ENCODE results near the gene CACNA2D1.

CACNA2D1 gene

DNA sequence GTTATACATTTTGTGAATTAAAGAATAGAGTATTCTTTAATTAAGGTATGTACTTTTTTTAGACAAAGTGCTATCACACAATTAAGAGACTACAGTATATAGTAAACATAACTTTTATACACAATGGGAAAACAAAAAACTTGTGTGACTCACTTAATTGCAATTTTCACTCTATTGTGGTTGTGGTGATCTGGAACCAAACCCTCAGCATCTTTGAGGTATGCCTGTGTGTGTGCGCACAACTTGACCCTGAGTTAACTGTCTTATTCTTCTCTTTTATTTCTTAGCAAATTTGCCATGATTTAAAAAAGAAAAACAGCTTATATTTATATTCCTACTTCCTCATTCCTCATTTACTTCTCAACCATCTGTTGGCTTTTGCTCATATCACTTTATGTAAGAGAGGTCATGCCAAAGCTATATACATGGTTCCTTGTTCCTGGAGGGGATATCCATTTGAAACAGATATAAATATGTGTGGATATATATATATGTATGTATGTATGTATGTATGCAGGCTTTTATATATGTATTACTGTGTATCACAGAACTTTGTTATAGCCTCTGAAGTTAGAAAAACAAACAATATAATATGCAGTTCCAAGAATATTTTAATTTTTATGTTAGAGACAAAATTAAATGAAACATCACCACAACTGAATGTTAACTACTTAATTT lies 414.2 kb downstream of the CACNA2D1 start:
- H3K4ac ChIP-seq (ENCODE audit: low read depth in 1 of 2, low read length in 2 of 2), result no peak overlapping the region
- H3K27me3 ChIP-seq (ENCODE audit: control insufficient read depth in 1 of 2, insufficient read depth in 1 of 2, low read length in 2 of 2), result no peaks in the 10 kb centered on the region
- H2BK5ac ChIP-seq (ENCODE audit: low read depth, low read length, poor library complexity, severe bottlenecking), result no peak overlapping the region
- no peak overlapping the region for H3K27ac ChIP-seq (ENCODE audit: low read length, poor library complexity, severe bottlenecking)
- no peak overlapping the region for H2BK12ac ChIP-seq (ENCODE audit: low read length in 2 of 2)
- no peak overlapping the region for H3K4me2 ChIP-seq (ENCODE audit: low read length, poor library complexity, severe bottlenecking)
- H2AK5ac ChIP-seq (ENCODE audit: low read length, severe bottlenecking), result no peak overlapping the region
- DNase-seq, result no peak
- H3K18ac ChIP-seq (ENCODE audit: low read depth in 1 of 2, low read length in 2 of 2), result no peak overlapping the region
- no peak overlapping the region for H4K91ac ChIP-seq (ENCODE audit: low read length)
- H2AFZ ChIP-seq (ENCODE audit: low read depth, low read length), result no peak overlapping the region
- no peaks in the 10 kb centered on the region for H3K79me1 ChIP-seq (replicated peaks; ENCODE audit: low read length, poor library complexity, severe bottlenecking)
- H3K4me1 ChIP-seq (ENCODE audit: control insufficient read depth, insufficient read depth, low read depth, low read length), result no peaks in the 10 kb centered on the region
- H3K36me3 ChIP-seq (ENCODE audit: control insufficient read depth in 1 of 2, insufficient read depth in 2 of 2, low read depth in 1 of 2, low read length in 2 of 2), result peaks cover 0 to 3% of the 10 kb centered on the region in 2 experiments
- H4K8ac ChIP-seq (ENCODE audit: low read length), result no peak overlapping the region
- WGBS, result 100% methylated on average over 1 of the region's 1 CpG
- H3K23ac ChIP-seq (ENCODE audit: low read length in 2 of 2), result no peak overlapping the region
- H3K4me3 ChIP-seq (ENCODE audit: insufficient read depth in 1 of 2, low read depth in 1 of 2, low read length in 2 of 2), result no peak overlapping the region
- no peak overlapping the region for H3K9ac ChIP-seq (ENCODE audit: low read length)
- no peaks in the 10 kb centered on the region for H3K9me3 ChIP-seq (ENCODE audit: control insufficient read depth, low read length)
- H3K14ac ChIP-seq (ENCODE audit: low read length in 2 of 2), result no peak overlapping the region
- H2BK120ac ChIP-seq (ENCODE audit: low read depth, low read length), result no peak overlapping the region
- H2BK15ac ChIP-seq (ENCODE audit: low read depth, poor library complexity, severe bottlenecking), result no peak overlapping the region

DNA sequence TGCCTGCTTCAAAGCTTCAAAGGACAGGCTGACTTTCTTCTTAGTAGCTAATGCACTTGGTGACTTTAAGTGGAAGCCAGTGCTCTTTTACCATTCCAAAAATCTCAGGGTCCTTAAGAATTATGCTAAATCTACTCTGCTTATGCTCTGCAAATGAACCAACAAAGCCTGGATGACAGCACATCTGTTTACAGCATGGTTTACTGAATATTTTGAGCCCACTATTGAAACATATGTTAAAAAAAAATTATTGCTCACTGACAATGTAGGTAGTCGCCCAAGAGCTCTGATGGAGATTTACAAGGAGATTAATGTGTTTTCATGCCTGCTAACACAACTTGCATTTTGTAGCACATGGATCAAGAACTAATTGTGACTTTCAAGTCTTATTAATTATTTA lies 415.5 kb downstream of the CACNA2D1 start:
- Histone ChIP-seq H3K4me2 (ENCODE audit: low read length, poor library complexity, severe bottlenecking) (no peak overlapping the region), H3K14ac (ENCODE audit: low read length in 2 of 2) (no peak overlapping the region), H3K27ac (ENCODE audit: low read length, poor library complexity, severe bottlenecking) (no peak overlapping the region), H4K8ac (ENCODE audit: low read length) (no peak overlapping the region), H2BK12ac (ENCODE audit: low read length in 2 of 2) (no peak overlapping the region), H3K4me1 (ENCODE audit: control insufficient read depth, insufficient read depth, low read depth, low read length) (no peaks in the 10 kb centered on the region), H2BK120ac (ENCODE audit: low read depth, low read length) (no peak overlapping the region), H3K79me1 (replicated peaks; ENCODE audit: low read length, poor library complexity, severe bottlenecking) (no peaks in the 10 kb centered on the region), H2AFZ (ENCODE audit: low read depth, low read length) (no peak overlapping the region), H3K9ac (ENCODE audit: low read length) (no peak overlapping the region), H3K18ac (ENCODE audit: low read depth in 1 of 2, low read length in 2 of 2) (no peak overlapping the region), H3K4me3 (ENCODE audit: insufficient read depth in 1 of 2, low read depth in 1 of 2, low read length in 2 of 2) (no peak overlapping the region), H2AK5ac (ENCODE audit: low read length, severe bottlenecking) (no peak overlapping the region), H3K9me3 (ENCODE audit: control insufficient read depth, low read length) (no peaks in the 10 kb centered on the region), H3K4ac (ENCODE audit: low read depth in 1 of 2, low read length in 2 of 2) (no peak overlapping the region), H3K36me3 (ENCODE audit: control insufficient read depth in 1 of 2, insufficient read depth in 2 of 2, low read depth in 1 of 2, low read length in 2 of 2) (peaks cover 0 to 3% of the 10 kb centered on the region in 2 experiments), H3K23ac (ENCODE audit: low read length in 2 of 2) (no peak overlapping the region), H4K91ac (ENCODE audit: low read length) (no peak overlapping the region), H2BK15ac (ENCODE audit: low read depth, poor library complexity, severe bottlenecking) (no peak overlapping the region), H2BK5ac (ENCODE audit: low read depth, low read length, poor library complexity, severe bottlenecking) (no peak overlapping the region), H3K27me3 (ENCODE audit: control insufficient read depth in 1 of 2, insufficient read depth in 1 of 2, low read length in 2 of 2) (no peaks in the 10 kb centered on the region)
- no peak for DNase-seq
- WGBS, result 100% methylated on average over 1 of the region's 1 CpG

DNA sequence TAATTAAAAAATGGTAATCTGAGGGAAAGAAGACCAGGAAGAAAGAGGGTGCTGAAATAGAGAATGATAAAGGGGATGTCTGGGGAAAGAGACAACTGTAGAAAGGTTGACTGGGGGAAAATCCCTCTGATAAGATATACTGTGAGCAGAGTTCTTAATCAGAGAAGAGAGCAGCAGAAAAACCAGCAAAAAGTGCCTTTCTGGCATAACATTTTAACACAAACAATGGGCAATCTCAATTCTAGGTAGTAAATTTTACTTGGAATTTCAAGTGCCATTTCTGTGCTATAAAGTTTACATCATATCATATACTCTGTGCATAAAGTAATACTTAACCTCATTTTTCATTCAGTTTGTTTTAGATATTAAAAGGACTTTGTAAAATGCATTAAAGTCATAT lies 421.9 kb downstream of the CACNA2D1 start:
- Histone ChIP-seq H3K9ac (ENCODE audit: low read length) (no peak overlapping the region), H4K8ac (ENCODE audit: low read length) (no peak overlapping the region), H4K91ac (ENCODE audit: low read length) (no peak overlapping the region), H3K27ac (ENCODE audit: low read length, poor library complexity, severe bottlenecking) (no peak overlapping the region), H3K79me1 (replicated peaks; ENCODE audit: low read length, poor library complexity, severe bottlenecking) (no peaks in the 10 kb centered on the region), H3K4ac (ENCODE audit: low read depth in 1 of 2, low read length in 2 of 2) (no peak overlapping the region), H3K14ac (ENCODE audit: low read length in 2 of 2) (no peak overlapping the region), H3K4me3 (ENCODE audit: insufficient read depth in 1 of 2, low read depth in 1 of 2, low read length in 2 of 2) (no peak overlapping the region), H2BK5ac (ENCODE audit: low read depth, low read length, poor library complexity, severe bottlenecking) (no peak overlapping the region), H2AFZ (ENCODE audit: low read depth, low read length) (no peak overlapping the region), H3K9me3 (ENCODE audit: control insufficient read depth, low read length) (no peaks in the 10 kb centered on the region), H3K4me1 (ENCODE audit: control insufficient read depth, insufficient read depth, low read depth, low read length) (no peaks in the 10 kb centered on the region), H2BK120ac (ENCODE audit: low read depth, low read length) (no peak overlapping the region), H2BK15ac (ENCODE audit: low read depth, poor library complexity, severe bottlenecking) (no peak overlapping the region), H3K36me3 (ENCODE audit: control insufficient read depth in 1 of 2, insufficient read depth in 2 of 2, low read depth in 1 of 2, low read length in 2 of 2) (no peaks in the 10 kb centered on the region), H3K18ac (ENCODE audit: low read depth in 1 of 2, low read length in 2 of 2) (no peak overlapping the region), H2AK5ac (ENCODE audit: low read length, severe bottlenecking) (no peak overlapping the region), H3K27me3 (ENCODE audit: control insufficient read depth in 1 of 2, insufficient read depth in 1 of 2, low read length in 2 of 2) (no peaks in the 10 kb centered on the region), H2BK12ac (ENCODE audit: low read length in 2 of 2) (no peak overlapping the region), H3K4me2 (ENCODE audit: low read length, poor library complexity, severe bottlenecking) (no peak overlapping the region), H3K23ac (ENCODE audit: low read length in 2 of 2) (no peak overlapping the region)
- DNase-seq, result no peak

DNA sequence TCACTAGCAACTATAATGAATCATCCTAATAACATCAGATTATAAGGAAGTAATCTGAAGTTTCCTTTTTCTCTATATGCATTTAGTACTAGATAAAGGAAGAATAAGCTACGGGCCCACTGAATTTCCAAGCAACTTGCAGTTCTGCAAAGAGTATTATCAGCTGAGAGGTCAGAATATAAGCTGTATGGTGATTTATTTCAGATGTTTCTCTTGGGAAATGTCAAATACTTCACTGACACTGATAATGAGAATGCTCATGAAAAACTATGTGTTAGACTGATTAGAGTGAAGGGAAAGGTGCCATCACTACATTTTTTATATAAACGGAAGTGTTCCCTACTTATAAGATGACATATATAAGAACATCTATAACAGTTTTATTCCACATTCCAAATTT lies 422.5 kb downstream of the CACNA2D1 start:
- 79% methylated on average over 1 of the region's 2 CpGs for WGBS
- Histone ChIP-seq H2AFZ (ENCODE audit: low read depth, low read length) (no peak overlapping the region), H2BK120ac (ENCODE audit: low read depth, low read length) (no peak overlapping the region), H3K14ac (ENCODE audit: low read length in 2 of 2) (no peak overlapping the region), H3K9me3 (ENCODE audit: control insufficient read depth, low read length) (no peaks in the 10 kb centered on the region), H4K8ac (ENCODE audit: low read length) (no peak overlapping the region), H3K27ac (ENCODE audit: low read length, poor library complexity, severe bottlenecking) (no peak overlapping the region), H3K79me1 (replicated peaks; ENCODE audit: low read length, poor library complexity, severe bottlenecking) (no peaks in the 10 kb centered on the region), H3K18ac (ENCODE audit: low read depth in 1 of 2, low read length in 2 of 2) (no peak overlapping the region), H2BK15ac (ENCODE audit: low read depth, poor library complexity, severe bottlenecking) (no peak overlapping the region), H3K4ac (ENCODE audit: low read depth in 1 of 2, low read length in 2 of 2) (no peak overlapping the region), H3K23ac (ENCODE audit: low read length in 2 of 2) (no peak overlapping the region), H2BK12ac (ENCODE audit: low read length in 2 of 2) (no peak overlapping the region), H2BK5ac (ENCODE audit: low read depth, low read length, poor library complexity, severe bottlenecking) (no peak overlapping the region), H3K27me3 (ENCODE audit: control insufficient read depth in 1 of 2, insufficient read depth in 1 of 2, low read length in 2 of 2) (no peaks in the 10 kb centered on the region), H3K4me2 (ENCODE audit: low read length, poor library complexity, severe bottlenecking) (no peak overlapping the region), H3K36me3 (ENCODE audit: control insufficient read depth in 1 of 2, insufficient read depth in 2 of 2, low read depth in 1 of 2, low read length in 2 of 2) (no peaks in the 10 kb centered on the region), H2AK5ac (ENCODE audit: low read length, severe bottlenecking) (no peak overlapping the region), H3K4me3 (ENCODE audit: insufficient read depth in 1 of 2, low read depth in 1 of 2, low read length in 2 of 2) (no peak overlapping the region), H4K91ac (ENCODE audit: low read length) (no peak overlapping the region), H3K4me1 (ENCODE audit: control insufficient read depth, insufficient read depth, low read depth, low read length) (no peaks in the 10 kb centered on the region), H3K9ac (ENCODE audit: low read length) (no peak overlapping the region)
- no peak for DNase-seq
